Lower leg skin (tissue), 3 donors: Measurements from ENCODE around the gene MROH2B.

ENCODE experiments used
- CTCF ChIP-seq, 3 donors: fragments of 450-650 bp; IDR thresholded peaks; one replicate each; pipeline ENCODE4 v1.5.1; 2016; ENCODE audit warnings: antibody characterized with exemption in 3 of 3, mild to moderate bottlenecking in 3 of 3, moderate library complexity in 2 of 3
- POLR2A ChIP-seq, 2 donors: fragments of 450-650 bp; IDR thresholded peaks; one replicate each; pipeline ENCODE4 v1.6.1; 2016 to 2017; ENCODE audit warnings: antibody characterized with exemption in 2 of 2, mild to moderate bottlenecking in 1 of 2, moderate library complexity in 1 of 2

DNA sequence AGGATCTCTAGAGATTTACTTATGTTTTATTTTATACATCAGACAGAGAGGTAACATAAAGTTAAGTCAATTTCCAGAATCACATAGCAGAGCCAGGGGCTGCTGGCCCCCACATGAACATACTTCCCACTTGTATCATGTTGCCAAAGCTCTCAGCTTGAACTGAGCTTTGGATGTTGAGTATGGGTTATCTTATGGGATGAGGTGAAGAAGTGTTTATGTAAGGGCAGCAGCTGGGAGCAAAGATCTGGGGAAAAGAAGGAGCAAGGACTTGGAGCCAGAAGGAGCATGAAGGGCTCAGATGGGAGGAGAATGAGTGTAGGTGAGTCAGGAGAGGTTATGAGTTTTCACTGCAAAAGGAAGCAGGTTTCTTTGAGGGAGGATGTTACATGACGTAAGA is 72.0 kb downstream of the MROH2B start:
- TF ChIP-seq POLR2A (IDR thresholded peaks at IDR 0.05): no peak
- TF ChIP-seq CTCF (IDR thresholded peaks at IDR 0.05): no peak
